ENCODE results near the gene KCNJ10. TPM values are rescaled to one million over a fixed set of nuclear protein-coding genes. Genes with fewer than 3 reads are reported as not detected.

KCNJ10 gene
- polyA plus RNA-seq, 1 experiment: not detected

DNA sequence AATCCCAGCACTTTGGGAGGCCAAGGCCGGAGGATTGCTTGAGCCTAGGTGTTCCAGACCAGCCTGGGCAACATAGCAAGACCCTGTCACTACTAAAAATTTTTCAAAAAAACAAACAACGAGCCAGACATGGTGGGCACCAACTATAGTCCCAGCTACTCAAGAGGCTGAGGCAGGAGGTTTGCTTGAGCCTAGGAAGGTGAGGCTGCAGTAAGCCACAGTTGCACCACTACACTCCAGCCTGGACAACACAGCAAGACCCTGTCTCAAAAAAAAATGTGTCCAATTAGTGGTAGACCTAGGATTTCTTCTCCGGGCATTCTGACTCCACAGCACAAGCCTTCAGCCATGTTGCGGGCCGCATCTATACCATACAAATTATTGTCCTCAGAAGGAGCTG, 35.2 kb upstream of the KCNJ10 start:
- H3K27ac ChIP-seq (ENCODE audit: low read depth, low read length): no peak overlapping the region
- H3K9me3 ChIP-seq (ENCODE audit: control insufficient read depth, insufficient read depth, low read length): no peaks in the 10 kb centered on the region
- TF ChIP-seq, protein P1, sequence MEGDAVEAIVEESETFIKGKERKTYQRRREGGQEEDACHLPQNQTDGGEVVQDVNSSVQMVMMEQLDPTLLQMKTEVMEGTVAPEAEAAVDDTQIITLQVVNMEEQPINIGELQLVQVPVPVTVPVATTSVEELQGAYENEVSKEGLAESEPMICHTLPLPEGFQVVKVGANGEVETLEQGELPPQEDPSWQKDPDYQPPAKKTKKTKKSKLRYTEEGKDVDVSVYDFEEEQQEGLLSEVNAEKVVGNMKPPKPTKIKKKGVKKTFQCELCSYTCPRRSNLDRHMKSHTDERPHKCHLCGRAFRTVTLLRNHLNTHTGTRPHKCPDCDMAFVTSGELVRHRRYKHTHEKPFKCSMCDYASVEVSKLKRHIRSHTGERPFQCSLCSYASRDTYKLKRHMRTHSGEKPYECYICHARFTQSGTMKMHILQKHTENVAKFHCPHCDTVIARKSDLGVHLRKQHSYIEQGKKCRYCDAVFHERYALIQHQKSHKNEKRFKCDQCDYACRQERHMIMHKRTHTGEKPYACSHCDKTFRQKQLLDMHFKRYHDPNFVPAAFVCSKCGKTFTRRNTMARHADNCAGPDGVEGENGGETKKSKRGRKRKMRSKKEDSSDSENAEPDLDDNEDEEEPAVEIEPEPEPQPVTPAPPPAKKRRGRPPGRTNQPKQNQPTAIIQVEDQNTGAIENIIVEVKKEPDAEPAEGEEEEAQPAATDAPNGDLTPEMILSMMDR (IDR thresholded peaks at IDR 0.05; ENCODE audit: low read depth, low read length): no peak
- CTCF ChIA-PET: interaction anchor here (0.8 to 7.2 kb wide), 9 partner anchors 18 to 271 kb away, joined by 3 to 212 read pairs (median 11); partner anchors contain the start of gene CASQ1
- DNase-seq (ENCODE audit: low read depth, low spot score): no peak
- POLR2A ChIA-PET: no interaction called here
- H3K4me3 ChIP-seq (ENCODE audit: low read depth, low read length): no peak overlapping the region
- H3K27me3 ChIP-seq (ENCODE audit: control insufficient read depth, insufficient read depth, low read length): peaks cover 13% of the 10 kb centered on the region

DNA sequence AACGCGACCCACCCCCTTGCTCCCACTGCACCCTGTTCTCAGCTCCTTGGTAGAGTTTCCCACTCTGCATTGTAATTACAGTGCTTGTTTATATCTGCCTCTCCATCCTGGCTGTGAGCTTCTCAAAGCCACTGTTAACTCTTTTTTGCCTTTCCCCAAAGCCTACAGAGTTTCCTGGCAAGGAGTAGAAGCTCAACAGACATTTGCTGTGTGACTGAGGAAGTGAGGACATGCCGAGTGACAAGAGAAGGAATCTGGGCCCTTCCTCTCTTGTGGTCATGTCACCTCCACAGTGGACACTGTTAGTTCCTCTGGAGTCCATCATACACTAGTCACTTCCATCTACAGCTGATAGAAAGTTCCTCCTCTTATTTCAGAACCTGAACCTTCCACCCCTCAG, 34.5 kb upstream of the KCNJ10 start:
- POLR2A ChIA-PET: no interaction called here

DNA sequence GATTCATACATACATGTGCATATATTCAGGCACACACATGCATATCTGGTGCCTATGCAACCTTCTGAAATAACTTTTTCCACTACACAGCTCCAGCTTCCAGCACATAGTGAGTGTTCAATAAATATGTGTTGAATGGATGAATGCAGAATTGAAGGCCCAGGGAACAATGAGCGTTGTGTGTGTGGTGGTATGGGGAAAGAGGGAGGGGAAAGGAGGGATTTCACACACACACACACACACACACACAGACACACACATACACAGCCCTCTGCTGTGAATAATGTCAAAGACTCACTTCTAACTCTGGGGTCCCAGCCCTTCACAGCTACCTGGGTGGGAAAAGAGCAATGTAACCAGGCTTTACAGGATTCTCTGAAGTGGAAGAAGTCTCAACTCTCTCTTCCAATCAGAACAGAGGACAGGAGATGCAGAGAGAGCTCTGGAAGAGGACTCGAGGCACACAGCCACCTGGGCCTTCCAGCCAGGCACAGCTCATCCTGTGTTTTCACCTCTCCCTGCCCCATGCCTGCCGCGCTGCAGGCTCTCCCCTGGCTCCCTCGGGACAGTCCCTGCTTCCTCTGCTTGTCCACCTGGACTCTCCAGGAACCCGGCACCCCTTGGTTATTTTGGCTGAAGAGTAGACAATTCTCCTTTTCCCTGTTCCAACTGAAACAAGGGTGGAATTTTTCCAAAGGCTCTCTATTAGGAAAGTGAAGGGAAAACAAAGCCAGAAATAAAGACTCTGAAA, 33.9 kb upstream of the KCNJ10 start:
- Histone ChIP-seq H3K27me3 (ENCODE audit: control insufficient read depth, insufficient read depth, low read length) (peaks cover 13% of the 10 kb centered on the region), H3K27ac (ENCODE audit: low read depth, low read length) (no peak overlapping the region), H3K9me3 (ENCODE audit: control insufficient read depth, insufficient read depth, low read length) (no peaks in the 10 kb centered on the region), H3K4me3 (ENCODE audit: low read depth, low read length) (no peak overlapping the region)
- POLR2A ChIA-PET: no interaction called here
- no peak for DNase-seq (ENCODE audit: low read depth, low spot score)
- TF ChIP-seq, protein P1 (IDR thresholded peaks at IDR 0.05; ENCODE audit: low read depth, low read length): no peak
- CTCF ChIA-PET: interaction anchor here (1.0 to 7.2 kb wide), 8 partner anchors 19 to 273 kb away, joined by 3 to 212 read pairs (median 48); partner anchors contain the start of gene CASQ1

More for the DNA sequence above, 34.5 kb upstream of the KCNJ10 start:
- CTCF ChIA-PET: interaction anchor here (1.0 to 7.2 kb wide), 8 partner anchors 19 to 272 kb away, joined by 3 to 212 read pairs (median 38); partner anchors contain the start of gene CASQ1
- TF ChIP-seq, protein P1 (IDR thresholded peaks at IDR 0.05; ENCODE audit: low read depth, low read length): no peak
- Histone ChIP-seq H3K27me3 (ENCODE audit: control insufficient read depth, insufficient read depth, low read length) (peaks cover 13% of the 10 kb centered on the region), H3K9me3 (ENCODE audit: control insufficient read depth, insufficient read depth, low read length) (no peaks in the 10 kb centered on the region), H3K27ac (ENCODE audit: low read depth, low read length) (no peak overlapping the region), H3K4me3 (ENCODE audit: low read depth, low read length) (no peak overlapping the region)
- DNase-seq (ENCODE audit: low read depth, low spot score): no peak

DNA sequence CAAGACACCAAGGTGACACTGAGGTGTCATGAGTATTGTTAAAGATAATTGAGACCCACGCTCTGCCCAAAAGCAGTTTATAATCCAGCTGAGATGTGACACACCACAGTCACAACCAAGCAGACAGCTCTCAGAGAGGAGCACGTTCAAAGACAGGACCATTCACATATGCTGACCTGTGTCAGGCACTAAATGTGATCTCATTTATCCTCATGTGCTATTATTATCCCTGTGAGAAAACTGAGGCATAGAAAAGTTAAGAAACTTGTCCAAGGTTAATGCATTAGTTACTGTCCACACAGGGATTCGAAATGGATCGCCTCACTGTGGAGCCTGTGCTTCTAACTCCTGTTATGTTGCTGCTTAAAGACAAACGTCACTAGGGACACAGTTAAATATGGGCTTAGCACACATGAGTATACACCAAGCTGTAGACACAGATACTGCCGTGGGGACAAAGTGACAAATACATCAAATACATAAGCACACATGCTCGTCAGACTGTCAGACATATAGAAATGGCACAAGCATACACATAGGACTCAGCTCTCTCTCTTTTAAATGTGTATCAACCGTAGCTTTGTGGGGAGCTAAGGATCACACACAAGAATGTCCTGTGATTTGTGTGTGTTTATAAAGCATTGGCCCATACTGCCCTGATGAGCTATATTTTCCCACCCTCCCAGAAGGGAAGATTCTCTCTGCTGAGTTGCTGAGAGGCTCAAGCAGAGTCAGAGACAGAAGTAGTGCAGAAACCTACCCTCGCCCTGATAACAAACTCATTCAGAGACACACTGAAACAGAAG, 32.0 kb upstream of the KCNJ10 start:
- no peak for DNase-seq (ENCODE audit: low read depth, low spot score)
- H3K4me3 ChIP-seq (ENCODE audit: low read depth, low read length): no peak overlapping the region
- ChIA-PET CTCF (interaction anchor here (0.5 to 7.2 kb wide), 42 partner anchors 8 to 314 kb away, joined by 3 to 212 read pairs (median 6); partner anchors contain the start of genes ATP1A2, CASQ1, PEA15 and PEX19), POLR2A (interaction anchor here (2.1 kb wide), 1 partner anchor 118 kb away, joined by 11 read pairs; no protein-coding TSS in a partner anchor)
- no peak overlapping the region for H3K27ac ChIP-seq (ENCODE audit: low read depth, low read length)
- TF ChIP-seq, protein P1 (IDR thresholded peaks at IDR 0.05; ENCODE audit: low read depth, low read length): no peak
- H3K9me3 ChIP-seq (ENCODE audit: control insufficient read depth, insufficient read depth, low read length): no peaks in the 10 kb centered on the region
- peaks cover 3% of the 10 kb centered on the region for H3K27me3 ChIP-seq (ENCODE audit: control insufficient read depth, insufficient read depth, low read length)
